Vagina (tissue), 2 donors: ENCODE results near the gene LACRT.

Source experiments
- POLR2A ChIP-seq, 2 donors: fragments of 450-650 bp; IDR thresholded peaks; one replicate each; pipeline ENCODE4 v1.6.1; 2017; ENCODE audit warnings: antibody characterized with exemption in 2 of 2, mild to moderate bottlenecking in 2 of 2, moderate library complexity in 2 of 2
- POLR2AphosphoS5 ChIP-seq, 2 donors: sonication (generic); formaldehyde crosslinking; IDR thresholded peaks; one replicate each; pipeline ENCODE4 v1.9.0; 2017; ENCODE audit warnings: antibody characterized with exemption in 2 of 2, mild to moderate bottlenecking in 2 of 2, low read depth in 1 of 2; ENCODE audit not compliant: insufficient read depth in 1 of 2
- TF ChIP-seq, protein P1 (sequence below), 3 experiments: fragments of 450-650 bp in 2 of 3; fragments of 200-600 bp in 1 of 3; sonication (generic) in 1 of 3; IDR thresholded peaks; one replicate each; pipeline ENCODE4 v1.5.1; 2017 to 2019; ENCODE audit warnings: antibody characterized with exemption in 3 of 3, mild to moderate bottlenecking in 2 of 3, moderate library complexity in 2 of 3

DNA sequence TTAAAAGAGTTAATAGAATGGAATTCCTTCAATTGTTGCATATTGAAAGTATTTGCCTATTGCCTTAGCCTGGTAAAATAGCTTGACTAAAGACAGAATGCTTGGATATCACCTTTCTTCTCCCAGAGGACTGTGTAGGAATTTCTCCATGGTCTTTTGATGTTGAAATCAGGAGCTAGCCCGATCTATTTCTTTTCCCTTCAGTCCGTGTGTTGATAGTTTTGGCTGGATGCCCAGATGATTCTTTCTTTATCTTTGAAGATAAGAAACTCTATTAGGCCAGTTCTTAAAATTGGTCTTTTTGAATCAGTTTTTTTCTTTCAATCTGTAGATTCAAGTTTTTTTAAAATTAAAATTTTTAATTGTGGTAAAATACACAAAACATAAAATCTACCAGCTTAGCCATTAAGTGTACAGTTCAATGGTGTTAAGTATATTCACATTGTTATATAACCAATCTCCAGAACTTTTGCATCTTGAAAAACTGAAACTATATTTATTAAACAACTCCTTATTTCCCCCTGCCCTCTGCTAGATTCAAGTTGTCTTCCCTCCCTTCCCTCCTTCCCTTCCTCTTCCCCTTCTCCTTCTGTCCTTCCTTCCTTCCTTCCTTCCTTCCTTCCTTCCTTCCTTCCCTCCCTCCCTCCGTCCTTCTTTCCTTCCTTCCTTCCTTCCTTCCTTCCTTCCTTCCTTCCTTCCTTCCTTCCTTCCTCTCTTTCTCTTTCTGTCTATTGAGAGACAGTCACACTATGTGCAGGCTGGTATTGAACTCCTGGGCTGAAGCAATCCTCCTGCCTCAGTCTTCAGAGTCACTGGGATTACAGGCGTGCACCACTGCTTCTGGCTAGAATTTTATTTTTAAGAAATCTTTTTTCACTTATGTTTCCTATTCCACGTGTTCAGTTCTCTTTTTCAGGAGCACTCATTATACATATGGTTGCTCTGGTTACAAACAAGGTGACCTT lies 10.1 kb downstream of the LACRT start:
- TF ChIP-seq, protein P1, sequence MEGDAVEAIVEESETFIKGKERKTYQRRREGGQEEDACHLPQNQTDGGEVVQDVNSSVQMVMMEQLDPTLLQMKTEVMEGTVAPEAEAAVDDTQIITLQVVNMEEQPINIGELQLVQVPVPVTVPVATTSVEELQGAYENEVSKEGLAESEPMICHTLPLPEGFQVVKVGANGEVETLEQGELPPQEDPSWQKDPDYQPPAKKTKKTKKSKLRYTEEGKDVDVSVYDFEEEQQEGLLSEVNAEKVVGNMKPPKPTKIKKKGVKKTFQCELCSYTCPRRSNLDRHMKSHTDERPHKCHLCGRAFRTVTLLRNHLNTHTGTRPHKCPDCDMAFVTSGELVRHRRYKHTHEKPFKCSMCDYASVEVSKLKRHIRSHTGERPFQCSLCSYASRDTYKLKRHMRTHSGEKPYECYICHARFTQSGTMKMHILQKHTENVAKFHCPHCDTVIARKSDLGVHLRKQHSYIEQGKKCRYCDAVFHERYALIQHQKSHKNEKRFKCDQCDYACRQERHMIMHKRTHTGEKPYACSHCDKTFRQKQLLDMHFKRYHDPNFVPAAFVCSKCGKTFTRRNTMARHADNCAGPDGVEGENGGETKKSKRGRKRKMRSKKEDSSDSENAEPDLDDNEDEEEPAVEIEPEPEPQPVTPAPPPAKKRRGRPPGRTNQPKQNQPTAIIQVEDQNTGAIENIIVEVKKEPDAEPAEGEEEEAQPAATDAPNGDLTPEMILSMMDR (IDR thresholded peaks at IDR 0.05) = no peak
- TF ChIP-seq POLR2AphosphoS5 (IDR thresholded peaks at IDR 0.05; ENCODE audit: insufficient read depth in 1 of 2, low read depth in 1 of 2) (no peak), POLR2A (IDR thresholded peaks at IDR 0.05) (no peak)
